ENCODE data around the gene ACSF2. TPM values are rescaled to one million over a fixed set of nuclear protein-coding genes. Genes with fewer than 3 reads are reported as not detected.
A peak's percentile ranks its signal among the peaks of the same experiment; 100 is the strongest.

The ACSF2 gene
- total and polyA plus RNA-seq, 2 of the 13 experiments (the other 11 are each of a cell fraction or from before 2014, with no cell fraction given) = 87.3 to 109 TPM

GRCh38 chr17:50380369-50381259 lies 45.4 kb upstream of the ACSF2 start (continued):
- TF ChIP-seq HDAC6 (IDR thresholded peaks at IDR 0.05; ENCODE audit: low read depth, low read length) = no peak
- TF ChIP-seq ZNF782 (CRISPR knock-in tag; IDR thresholded peaks at IDR 0.05; ENCODE audit: borderline replicate concordance) = no peak
- no peak for TF ChIP-seq ATRX (CRISPR knock-in tag; IDR thresholded peaks at IDR 0.05; ENCODE audit: borderline replicate concordance)
- TF ChIP-seq TOPORS (CRISPR knock-in tag; IDR thresholded peaks at IDR 0.05) = no peak
- no peak for TF ChIP-seq TEAD3 (CRISPR knock-in tag; optimal IDR thresholded peaks at IDR 0.05; ENCODE audit: borderline replicate concordance)
- no peak for TF ChIP-seq ZFP36L1 (CRISPR knock-in tag; IDR thresholded peaks at IDR 0.05)
- no peak for TF ChIP-seq ZNF3 (CRISPR knock-in tag; IDR thresholded peaks at IDR 0.05)
- no peak for TF ChIP-seq PRMT3 (CRISPR knock-in tag; IDR thresholded peaks at IDR 0.05; ENCODE audit: borderline replicate concordance, low read depth)
- no peak for TF ChIP-seq BRCA1 (CRISPR knock-in tag; IDR thresholded peaks at IDR 0.05)
- TF ChIP-seq ZNF678 (CRISPR knock-in tag; IDR thresholded peaks at IDR 0.05) = no peak
- no peak for TF ChIP-seq ZBTB25 (CRISPR knock-in tag; IDR thresholded peaks at IDR 0.05)
- 0 out of 2 replicates have a peak, but pooled peaks have one; percentile 56 for TF ChIP-seq NCOA5 (CRISPR knock-in tag; IDR thresholded peaks at IDR 0.05)
- TF ChIP-seq CHD4 (IDR thresholded peaks at IDR 0.05; ENCODE audit: borderline replicate concordance, low read length) = no peak
- no peak for TF ChIP-seq ATF5 (CRISPR knock-in tag; IDR thresholded peaks at IDR 0.05; ENCODE audit: low read depth)
- no peak for TF ChIP-seq ZNF280B (CRISPR knock-in tag; IDR thresholded peaks at IDR 0.05; ENCODE audit: borderline replicate concordance)
- TF ChIP-seq TEF (CRISPR knock-in tag; IDR thresholded peaks at IDR 0.05) = no peak
- TF ChIP-seq AGO2 (optimal IDR thresholded peaks at IDR 0.05; ENCODE audit: low read depth, low read length) = peak; percentile 81
- TF ChIP-seq AGO1 (IDR thresholded peaks at IDR 0.05; ENCODE audit: low read depth, low read length, poor library complexity, severe bottlenecking) = no peak
- TF ChIP-seq SRSF9 (IDR thresholded peaks at IDR 0.05; ENCODE audit: borderline replicate concordance, insufficient read depth, low read depth, low read length, poor library complexity, severe bottlenecking) = no peak
- TF ChIP-seq SALL2 (CRISPR knock-in tag; IDR thresholded peaks at IDR 0.05) = peak; percentile 16
- no peak for TF ChIP-seq ARNTL (CRISPR knock-in tag; IDR thresholded peaks at IDR 0.05)
- no peak for TF ChIP-seq GATA4 (IDR thresholded peaks at IDR 0.05; ENCODE audit: borderline replicate concordance, low read depth)
- no peak for TF ChIP-seq ZNF251 (CRISPR knock-in tag; IDR thresholded peaks at IDR 0.05)
- no peak for TF ChIP-seq SMARCE1 (IDR thresholded peaks at IDR 0.05; ENCODE audit: borderline replicate concordance)
- no peak for TF ChIP-seq ZBTB1 (CRISPR knock-in tag; IDR thresholded peaks at IDR 0.05; ENCODE audit: borderline replicate concordance)
- TF ChIP-seq ZNF367 (CRISPR knock-in tag; IDR thresholded peaks at IDR 0.05; ENCODE audit: borderline replicate concordance) = no peak
- peak; percentile 22; the same call in 1 of the 2 replicates for TF ChIP-seq NRL (CRISPR knock-in tag; IDR thresholded peaks at IDR 0.05; ENCODE audit: borderline replicate concordance)

All from HepG2 (cell line).